Measurements from ENCODE around the gene C18orf63. TPM values are rescaled to one million over a fixed set of nuclear protein-coding genes. Genes with fewer than 3 reads are reported as not detected.

C18orf63 gene
- total and polyA plus RNA-seq, 4 donors = not detected

DNA sequence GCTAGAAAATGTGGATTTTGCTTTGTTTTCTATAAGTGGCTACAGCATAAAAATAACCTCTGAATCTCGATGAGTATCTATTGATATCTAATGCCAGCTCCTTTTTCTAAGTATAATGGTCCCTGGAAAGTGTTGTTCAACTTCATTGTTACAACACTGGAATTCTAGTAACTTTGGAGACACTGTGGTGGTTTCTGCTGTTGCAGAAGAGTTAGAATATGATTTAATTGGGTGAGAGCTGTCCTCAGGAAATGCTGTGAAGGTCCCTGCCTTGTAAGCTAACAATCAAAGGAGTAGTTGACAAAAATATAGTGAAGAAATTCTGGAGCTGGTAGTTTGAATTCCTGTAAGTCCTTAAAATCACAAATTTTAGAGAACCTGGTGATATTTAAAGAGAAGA, 62.1 kb downstream of the C18orf63 start:
- Histone ChIP-seq H3K9me3 (ENCODE audit: control insufficient read depth in 4 of 4, low read length in 3 of 4) (no peaks in the 10 kb centered on the region), H3K4me3 (ENCODE audit: low read depth in 1 of 3, low read length in 3 of 3) (no peak overlapping the region), H3K27ac (ENCODE audit: low read depth in 1 of 2, low read length in 2 of 2) (no peak overlapping the region)

DNA sequence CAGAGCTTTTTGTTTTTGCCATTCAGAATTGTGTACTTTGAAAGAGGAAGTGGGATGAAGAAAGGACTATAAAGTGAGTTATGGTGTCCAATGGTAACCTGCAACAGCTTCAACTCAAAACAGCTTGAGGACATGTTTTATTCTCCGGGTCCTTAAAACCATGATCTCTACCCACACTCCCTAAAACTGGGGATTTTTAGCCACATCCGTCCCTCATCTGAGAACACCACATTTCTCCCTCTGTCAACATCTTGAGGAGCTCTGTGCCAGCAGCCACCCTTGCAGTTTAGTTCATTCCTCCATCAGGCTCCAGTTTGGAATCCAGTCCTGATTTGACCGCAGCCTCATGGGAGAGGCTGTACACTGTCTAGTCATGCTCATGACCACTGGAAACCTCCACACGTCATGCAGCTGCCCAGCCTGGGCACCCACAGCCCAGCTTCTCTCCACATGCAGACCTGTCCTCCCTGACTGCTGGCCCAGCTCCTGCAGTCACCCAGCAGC, 62.6 kb downstream of the C18orf63 start:
- Histone ChIP-seq H3K4me1 (ENCODE audit: control insufficient read depth in 4 of 4, insufficient read depth in 4 of 4, low read length in 3 of 4) (no peaks in the 10 kb centered on the region), H3K27me3 (ENCODE audit: control insufficient read depth in 4 of 4, insufficient read depth in 4 of 4, low read length in 3 of 4) (no peaks in the 10 kb centered on the region), H3K36me3 (ENCODE audit: control insufficient read depth in 4 of 4, insufficient read depth in 3 of 4, low read depth in 1 of 4, low read length in 3 of 4) (no peaks in the 10 kb centered on the region), H3K9me3 (ENCODE audit: control insufficient read depth in 4 of 4, low read length in 3 of 4) (no peaks in the 10 kb centered on the region), H3K4me3 (ENCODE audit: low read depth in 1 of 3, low read length in 3 of 3) (no peak overlapping the region), H3K27ac (ENCODE audit: low read depth in 1 of 2, low read length in 2 of 2) (no peak overlapping the region), H3K9ac (ENCODE audit: low read depth in 1 of 2, low read length in 2 of 2) (no peak overlapping the region)
- peak; percentile 24 for DNase-seq (ENCODE audit: low spot score)
- TF ChIP-seq RAD21 (IDR thresholded peaks at IDR 0.05) = no peak
- TF ChIP-seq, protein P1, sequence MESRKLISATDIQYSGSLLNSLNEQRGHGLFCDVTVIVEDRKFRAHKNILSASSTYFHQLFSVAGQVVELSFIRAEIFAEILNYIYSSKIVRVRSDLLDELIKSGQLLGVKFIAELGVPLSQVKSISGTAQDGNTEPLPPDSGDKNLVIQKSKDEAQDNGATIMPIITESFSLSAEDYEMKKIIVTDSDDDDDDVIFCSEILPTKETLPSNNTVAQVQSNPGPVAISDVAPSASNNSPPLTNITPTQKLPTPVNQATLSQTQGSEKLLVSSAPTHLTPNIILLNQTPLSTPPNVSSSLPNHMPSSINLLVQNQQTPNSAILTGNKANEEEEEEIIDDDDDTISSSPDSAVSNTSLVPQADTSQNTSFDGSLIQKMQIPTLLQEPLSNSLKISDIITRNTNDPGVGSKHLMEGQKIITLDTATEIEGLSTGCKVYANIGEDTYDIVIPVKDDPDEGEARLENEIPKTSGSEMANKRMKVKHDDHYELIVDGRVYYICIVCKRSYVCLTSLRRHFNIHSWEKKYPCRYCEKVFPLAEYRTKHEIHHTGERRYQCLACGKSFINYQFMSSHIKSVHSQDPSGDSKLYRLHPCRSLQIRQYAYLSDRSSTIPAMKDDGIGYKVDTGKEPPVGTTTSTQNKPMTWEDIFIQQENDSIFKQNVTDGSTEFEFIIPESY (IDR thresholded peaks at IDR 0.05) = no peak
- no peak for TF ChIP-seq HNF4A (conservative IDR thresholded peaks at IDR 0.05)
- no peak for TF ChIP-seq TAF1 (conservative IDR thresholded peaks at IDR 0.05)
- no peak for TF ChIP-seq FOXA1 (IDR thresholded peaks at IDR 0.05)
- TF ChIP-seq, protein P2, sequence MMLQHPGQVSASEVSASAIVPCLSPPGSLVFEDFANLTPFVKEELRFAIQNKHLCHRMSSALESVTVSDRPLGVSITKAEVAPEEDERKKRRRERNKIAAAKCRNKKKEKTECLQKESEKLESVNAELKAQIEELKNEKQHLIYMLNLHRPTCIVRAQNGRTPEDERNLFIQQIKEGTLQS (IDR thresholded peaks at IDR 0.05) = no peak
- TF ChIP-seq, protein P3, sequence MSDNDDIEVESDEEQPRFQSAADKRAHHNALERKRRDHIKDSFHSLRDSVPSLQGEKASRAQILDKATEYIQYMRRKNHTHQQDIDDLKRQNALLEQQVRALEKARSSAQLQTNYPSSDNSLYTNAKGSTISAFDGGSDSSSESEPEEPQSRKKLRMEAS (IDR thresholded peaks at IDR 0.05) = no peak
- 84% methylated on average over 4 of the region's 4 CpGs for WGBS

More for the DNA sequence above, 62.1 kb downstream of the C18orf63 start:
- Histone ChIP-seq H3K36me3 (ENCODE audit: control insufficient read depth in 4 of 4, insufficient read depth in 3 of 4, low read depth in 1 of 4, low read length in 3 of 4) (no peaks in the 10 kb centered on the region), H3K27me3 (ENCODE audit: control insufficient read depth in 4 of 4, insufficient read depth in 4 of 4, low read length in 3 of 4) (no peaks in the 10 kb centered on the region), H3K4me1 (ENCODE audit: control insufficient read depth in 4 of 4, insufficient read depth in 4 of 4, low read length in 3 of 4) (no peaks in the 10 kb centered on the region), H3K9ac (ENCODE audit: low read depth in 1 of 2, low read length in 2 of 2) (no peak overlapping the region)
- TF ChIP-seq, protein P4, sequence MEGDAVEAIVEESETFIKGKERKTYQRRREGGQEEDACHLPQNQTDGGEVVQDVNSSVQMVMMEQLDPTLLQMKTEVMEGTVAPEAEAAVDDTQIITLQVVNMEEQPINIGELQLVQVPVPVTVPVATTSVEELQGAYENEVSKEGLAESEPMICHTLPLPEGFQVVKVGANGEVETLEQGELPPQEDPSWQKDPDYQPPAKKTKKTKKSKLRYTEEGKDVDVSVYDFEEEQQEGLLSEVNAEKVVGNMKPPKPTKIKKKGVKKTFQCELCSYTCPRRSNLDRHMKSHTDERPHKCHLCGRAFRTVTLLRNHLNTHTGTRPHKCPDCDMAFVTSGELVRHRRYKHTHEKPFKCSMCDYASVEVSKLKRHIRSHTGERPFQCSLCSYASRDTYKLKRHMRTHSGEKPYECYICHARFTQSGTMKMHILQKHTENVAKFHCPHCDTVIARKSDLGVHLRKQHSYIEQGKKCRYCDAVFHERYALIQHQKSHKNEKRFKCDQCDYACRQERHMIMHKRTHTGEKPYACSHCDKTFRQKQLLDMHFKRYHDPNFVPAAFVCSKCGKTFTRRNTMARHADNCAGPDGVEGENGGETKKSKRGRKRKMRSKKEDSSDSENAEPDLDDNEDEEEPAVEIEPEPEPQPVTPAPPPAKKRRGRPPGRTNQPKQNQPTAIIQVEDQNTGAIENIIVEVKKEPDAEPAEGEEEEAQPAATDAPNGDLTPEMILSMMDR (IDR thresholded peaks at IDR 0.05; ENCODE audit: low read depth, low read length, missing input control) = no peak
- TF ChIP-seq NR2F2 (IDR thresholded peaks at IDR 0.05) (no peak), EGR1 (IDR thresholded peaks at IDR 0.05; ENCODE audit: low read depth in 2 of 2) (no peak), FOXA1 (IDR thresholded peaks at IDR 0.05) (no peak), HNF4A (conservative IDR thresholded peaks at IDR 0.05) (no peak), YY1 (IDR thresholded peaks at IDR 0.05) (no peak), HNF4G (IDR thresholded peaks at IDR 0.05) (no peak), RXRA (IDR thresholded peaks at IDR 0.05) (no peak), FOXA2 (IDR thresholded peaks at IDR 0.05) (no peak), TAF1 (conservative IDR thresholded peaks at IDR 0.05) (no peak)
- TF ChIP-seq, protein P3 (IDR thresholded peaks at IDR 0.05) = no peak
- 79% methylated on average over 1 of the region's 1 CpG for WGBS
- DNase-seq (ENCODE audit: low spot score) = no peak

DNA sequence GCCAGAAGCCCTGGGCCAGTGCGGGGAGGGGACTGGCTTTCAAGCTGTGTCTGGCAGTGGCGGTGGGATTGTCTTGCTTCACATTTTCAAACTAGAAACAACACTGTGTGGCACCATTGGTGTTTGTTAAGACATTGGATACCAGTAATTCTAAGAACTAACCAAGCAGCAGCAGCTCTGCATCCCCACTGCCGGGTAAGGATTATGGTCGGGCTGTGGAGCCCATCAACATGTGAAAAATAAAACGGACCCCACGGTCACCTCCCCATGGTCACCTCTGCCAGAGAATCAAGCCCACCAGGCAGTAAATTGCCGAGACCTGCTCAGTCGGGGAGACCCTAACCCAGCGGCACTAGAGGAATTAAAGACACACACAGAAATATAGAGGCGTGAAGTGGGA, 65.3 kb downstream of the C18orf63 start:
- Histone ChIP-seq H3K36me3 (ENCODE audit: control insufficient read depth in 4 of 4, insufficient read depth in 3 of 4, low read depth in 1 of 4, low read length in 3 of 4) (no peaks in the 10 kb centered on the region), H3K27ac (ENCODE audit: low read depth in 1 of 2, low read length in 2 of 2) (no peak overlapping the region), H3K9ac (ENCODE audit: low read depth in 1 of 2, low read length in 2 of 2) (no peak overlapping the region), H3K4me1 (ENCODE audit: control insufficient read depth in 4 of 4, insufficient read depth in 4 of 4, low read length in 3 of 4) (no peaks in the 10 kb centered on the region), H3K27me3 (ENCODE audit: control insufficient read depth in 4 of 4, insufficient read depth in 4 of 4, low read length in 3 of 4) (no peaks in the 10 kb centered on the region), H3K4me3 (ENCODE audit: low read depth in 1 of 3, low read length in 3 of 3) (no peak overlapping the region), H3K9me3 (ENCODE audit: control insufficient read depth in 4 of 4, low read length in 3 of 4) (no peaks in the 10 kb centered on the region)
- 97% methylated on average over 10 of the region's 10 CpGs for WGBS
- peak; percentile 17 for DNase-seq (ENCODE audit: low spot score)
- TF ChIP-seq, protein P3 (IDR thresholded peaks at IDR 0.05) = no peak
- no peak for TF ChIP-seq YY1 (IDR thresholded peaks at IDR 0.05)
- TF ChIP-seq, protein P5, sequence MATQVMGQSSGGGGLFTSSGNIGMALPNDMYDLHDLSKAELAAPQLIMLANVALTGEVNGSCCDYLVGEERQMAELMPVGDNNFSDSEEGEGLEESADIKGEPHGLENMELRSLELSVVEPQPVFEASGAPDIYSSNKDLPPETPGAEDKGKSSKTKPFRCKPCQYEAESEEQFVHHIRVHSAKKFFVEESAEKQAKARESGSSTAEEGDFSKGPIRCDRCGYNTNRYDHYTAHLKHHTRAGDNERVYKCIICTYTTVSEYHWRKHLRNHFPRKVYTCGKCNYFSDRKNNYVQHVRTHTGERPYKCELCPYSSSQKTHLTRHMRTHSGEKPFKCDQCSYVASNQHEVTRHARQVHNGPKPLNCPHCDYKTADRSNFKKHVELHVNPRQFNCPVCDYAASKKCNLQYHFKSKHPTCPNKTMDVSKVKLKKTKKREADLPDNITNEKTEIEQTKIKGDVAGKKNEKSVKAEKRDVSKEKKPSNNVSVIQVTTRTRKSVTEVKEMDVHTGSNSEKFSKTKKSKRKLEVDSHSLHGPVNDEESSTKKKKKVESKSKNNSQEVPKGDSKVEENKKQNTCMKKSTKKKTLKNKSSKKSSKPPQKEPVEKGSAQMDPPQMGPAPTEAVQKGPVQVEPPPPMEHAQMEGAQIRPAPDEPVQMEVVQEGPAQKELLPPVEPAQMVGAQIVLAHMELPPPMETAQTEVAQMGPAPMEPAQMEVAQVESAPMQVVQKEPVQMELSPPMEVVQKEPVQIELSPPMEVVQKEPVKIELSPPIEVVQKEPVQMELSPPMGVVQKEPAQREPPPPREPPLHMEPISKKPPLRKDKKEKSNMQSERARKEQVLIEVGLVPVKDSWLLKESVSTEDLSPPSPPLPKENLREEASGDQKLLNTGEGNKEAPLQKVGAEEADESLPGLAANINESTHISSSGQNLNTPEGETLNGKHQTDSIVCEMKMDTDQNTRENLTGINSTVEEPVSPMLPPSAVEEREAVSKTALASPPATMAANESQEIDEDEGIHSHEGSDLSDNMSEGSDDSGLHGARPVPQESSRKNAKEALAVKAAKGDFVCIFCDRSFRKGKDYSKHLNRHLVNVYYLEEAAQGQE (IDR thresholded peaks at IDR 0.05) = no peak
- TF ChIP-seq FOXA1 (IDR thresholded peaks at IDR 0.05) = no peak
- TF ChIP-seq FOXA2 (IDR thresholded peaks at IDR 0.05) = no peak

Data from liver (tissue), 9 donors.